GM12891 (cell line): ENCODE results near the gene KCNJ5.

Experiments used
- DNase-seq: peaks from one replicate; pipeline ENCODE4 v3.0.0; 2011; ENCODE audit warnings: low spot score; ENCODE audit not compliant: insufficient read length
- FAIRE-seq: peaks from 2 replicates; lab custom pipeline; 2011; peaks lifted over from hg19 to GRCh38; lab: Jason Lieb, UNC
- PAX5 ChIP-seq: IDR thresholded peaks from 2 replicates; pipeline ENCODE4 v1.6.1; 2011; ENCODE audit warnings: low read length, moderate library complexity, mild to moderate bottlenecking; ENCODE audit not compliant: insufficient read depth, severe bottlenecking
- POLR2A ChIP-seq: IDR thresholded peaks from 2 replicates; pipeline ENCODE4 v1.6.1; 2011; ENCODE audit warnings: low read depth, low read length, control low read depth
- POLR2AphosphoS5 ChIP-seq: IDR thresholded peaks from 2 replicates; pipeline ENCODE4 v1.6.1; 2011; ENCODE audit warnings: low read depth, low read length, control low read depth
- POU2F2 ChIP-seq: IDR thresholded peaks from 2 replicates; pipeline ENCODE4 v1.6.1; 2011; ENCODE audit warnings: low read depth, mild to moderate bottlenecking, control low read depth, low read length, moderate library complexity
- SPI1 ChIP-seq: IDR thresholded peaks from 2 replicates; pipeline ENCODE4 v1.6.1; 2011; ENCODE audit warnings: low read depth, low read length, control low read depth
- TAF1 ChIP-seq: IDR thresholded peaks from 2 replicates; pipeline ENCODE4 v1.6.1; 2011; ENCODE audit warnings: low read depth, low read length, control low read depth

The KCNJ5 gene

GRCh38 chr11:128884703-128885338 lies 6.3 kb upstream of the KCNJ5 start:
- no peak for TF ChIP-seq SPI1
- TF ChIP-seq POU2F2: no peak
- TF ChIP-seq POLR2AphosphoS5: no peak
- TF ChIP-seq POLR2A: no peak
- TF ChIP-seq PAX5: no peak
- no peak for TF ChIP-seq TAF1
- DNase-seq: no peak
- peak; percentile 47 for FAIRE-seq

- TF ChIP-seq POLR2AphosphoS5 (no peak), POLR2A (no peak), SPI1 (no peak), TAF1 (no peak), PAX5 (no peak), POU2F2 (no peak)
- FAIRE-seq (no peak), DNase-seq (no peak)
These were observed 4.6 kb upstream of the KCNJ5 start for GRCh38 chr11:128886406-128887124.

- FAIRE-seq (no peak), DNase-seq (no peak)
- TF ChIP-seq PAX5: no peak
- TF ChIP-seq POLR2AphosphoS5: no peak
These were observed 2.8 kb upstream of the KCNJ5 start for GRCh38 chr11:128888034-128888985.

- DNase-seq (no peak), FAIRE-seq (no peak)
- TF ChIP-seq POLR2AphosphoS5 (no peak), POU2F2 (no peak), SPI1 (no peak), POLR2A (no peak), TAF1 (no peak), PAX5 (no peak)
These were observed 1.4 kb upstream of the KCNJ5 start for GRCh38 chr11:128889657-128890213.

- TF ChIP-seq POLR2AphosphoS5 (no peak), SPI1 (no peak), POLR2A (no peak), TAF1 (no peak), PAX5 (no peak)
- DNase-seq: no peak
- FAIRE-seq: no peak
These were observed 977 bp upstream of the KCNJ5 start for GRCh38 chr11:128890216-128890542.

- DNase-seq (no peak), FAIRE-seq (no peak)
- no peak for TF ChIP-seq POU2F2
- TF ChIP-seq POLR2A: no peak
These were observed 800 bp downstream of the KCNJ5 start for GRCh38 chr11:128891913-128892398.

- no peak for TF ChIP-seq SPI1
- no peak for TF ChIP-seq POU2F2
- no peak for TF ChIP-seq PAX5
- no peak for TF ChIP-seq POLR2AphosphoS5
- no peak for TF ChIP-seq TAF1
- no peak for TF ChIP-seq POLR2A
- DNase-seq (no peak), FAIRE-seq (no peak)
These were observed 1.9 kb downstream of the KCNJ5 start for GRCh38 chr11:128892866-128893565.

- DNase-seq (no peak), FAIRE-seq (no peak)
- TF ChIP-seq POU2F2 (no peak), SPI1 (peak; percentile 41; the same call in 1 of the 2 replicates)
These were observed 2.6 kb downstream of the KCNJ5 start for GRCh38 chr11:128893578-128894285.

- no peak for TF ChIP-seq POLR2A
- TF ChIP-seq PAX5: no peak
- TF ChIP-seq SPI1: no peak
- no peak for TF ChIP-seq POU2F2
- no peak for TF ChIP-seq TAF1
- TF ChIP-seq POLR2AphosphoS5: no peak
- no peak for DNase-seq
- no peak for FAIRE-seq
These were observed 3.1 kb downstream of the KCNJ5 start for GRCh38 chr11:128894286-128894681.
